Skin of body (tissue), 2 donors: ENCODE data around the gene BCL2L12. TPM values are rescaled to one million over a fixed set of nuclear protein-coding genes. Genes with fewer than 3 reads are reported as not detected.

Experiments used
- DNase-seq: peaks from one replicate; lab custom pipeline; 2025; lab: John Stamatoyannopoulos, UW
- total RNA-seq: library from RNA; depleted of rRNA; stranded (reverse); fragments of >200 nt; gene quantifications from one replicate; pipeline ENCODE4 v1.2.3, GENCODE V29; 2014

The BCL2L12 gene
- total RNA-seq, 1 donor from 2014 or later = 5.0 TPM

DNA sequence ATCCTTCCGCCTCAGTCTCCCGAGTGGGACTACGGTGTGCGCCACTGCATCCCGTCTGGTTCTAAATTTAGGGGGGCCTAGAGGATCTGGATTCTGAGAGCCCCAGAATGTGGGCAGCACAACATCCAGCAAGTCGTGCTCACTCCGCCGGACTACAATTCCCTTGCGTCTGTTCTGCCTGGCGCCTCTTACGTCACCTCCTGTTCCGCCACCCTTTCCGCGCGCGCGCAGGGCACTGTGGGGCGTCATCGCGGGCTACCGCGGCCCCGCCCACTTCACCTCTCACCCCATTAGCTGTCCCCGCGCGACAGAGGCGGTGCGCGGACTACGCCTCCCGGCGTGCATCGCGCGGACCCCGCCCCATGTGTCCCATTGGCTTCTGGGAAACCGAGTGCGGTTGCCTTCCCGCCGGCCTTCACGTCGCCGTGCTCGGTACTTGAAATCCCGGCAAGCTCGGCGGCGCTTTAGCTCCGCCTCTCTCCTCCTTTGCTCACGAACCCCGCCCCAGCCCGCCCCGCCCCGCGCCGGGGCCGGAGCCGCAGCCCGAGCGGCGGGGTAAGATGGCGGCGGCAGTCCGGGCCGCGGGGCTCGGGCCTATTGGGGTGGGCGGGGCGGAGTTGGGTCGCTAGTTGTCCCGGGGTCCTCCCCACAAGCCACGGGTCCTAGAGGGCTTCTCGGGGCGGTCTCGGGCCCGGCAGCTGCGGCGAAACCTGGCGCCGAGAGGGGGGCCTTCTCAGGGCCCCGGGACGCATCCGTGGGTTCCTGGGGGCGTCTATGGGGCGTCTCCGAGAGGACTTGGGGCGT is 23.8 kb upstream of the BCL2L12 start, which contains the start of gene SCAF1:
Gene SCAF1 (plus strand): TSS at position 522 of the 804 bp plus-strand sequence. CDS start 2,818 bp downstream, outside the sequence.
- DNase-seq = peak; percentile 99

DNA sequence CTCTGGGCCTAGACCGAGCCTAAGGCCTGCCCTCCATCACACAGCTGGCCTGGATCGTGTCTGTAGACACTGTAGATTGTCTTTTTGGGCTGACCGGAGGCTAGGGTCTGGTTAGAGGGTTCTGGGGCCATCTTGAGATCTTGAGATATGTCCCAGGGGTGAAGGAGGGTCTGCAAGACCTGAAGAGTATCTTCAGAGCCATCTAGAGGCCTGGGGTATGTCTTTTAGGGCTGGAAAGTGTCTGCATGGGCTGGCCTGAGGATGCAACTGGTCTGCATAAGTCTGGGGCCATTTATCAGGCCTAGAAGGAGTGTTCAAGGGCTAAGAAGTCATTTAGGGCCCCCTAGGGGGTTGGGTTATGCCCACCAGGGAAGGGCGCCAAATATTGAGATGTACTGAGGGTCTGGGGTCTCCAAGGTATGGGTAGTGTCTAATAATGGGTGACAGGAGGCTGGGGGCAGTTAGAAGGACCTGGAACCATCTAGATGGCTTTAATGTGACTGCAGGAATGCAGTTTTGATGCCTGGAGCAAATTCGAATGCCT is 23.2 kb upstream of the BCL2L12 start:
- no peak for DNase-seq

DNA sequence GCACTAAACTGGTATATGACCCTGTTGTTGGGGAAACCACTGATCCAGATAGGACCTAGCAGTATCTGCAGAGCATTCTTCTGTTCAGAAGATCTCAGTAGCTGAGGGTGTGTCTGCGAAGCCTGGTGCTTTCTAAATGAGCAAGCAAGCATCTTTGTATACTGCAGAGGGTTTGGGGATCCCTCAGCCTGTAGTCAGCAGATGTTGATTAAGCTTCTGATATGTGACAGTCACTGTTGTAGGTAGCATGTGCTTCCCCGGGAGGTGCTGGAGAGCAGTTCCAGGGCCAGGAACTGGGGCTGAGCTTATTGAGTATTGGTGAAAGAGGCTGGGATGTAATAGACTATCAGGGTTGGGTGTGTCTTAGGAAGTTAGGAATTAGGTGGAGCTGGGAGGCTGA is 22.3 kb upstream of the BCL2L12 start:
- DNase-seq = no peak

DNA sequence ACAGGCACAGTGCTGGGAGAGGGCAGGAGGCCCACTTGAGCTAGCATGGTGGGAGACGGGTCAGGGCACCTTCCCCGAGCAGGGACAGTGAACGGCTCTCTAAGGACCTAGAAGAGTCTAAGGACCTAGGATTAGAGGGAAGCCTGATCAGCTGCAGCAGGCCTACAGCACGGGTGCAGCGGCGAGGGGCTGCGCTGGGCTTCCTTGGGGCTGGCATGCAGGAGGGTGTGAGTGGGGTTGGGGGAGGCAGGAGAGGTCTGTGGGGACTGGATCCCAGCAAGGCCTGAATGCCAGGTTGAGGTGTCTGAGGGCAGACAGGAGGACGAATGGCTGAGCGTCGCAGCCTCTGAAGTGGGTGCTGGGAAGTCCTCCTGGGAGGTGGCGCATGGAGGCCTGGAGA is 20.1 kb upstream of the BCL2L12 start:
- DNase-seq = no peak

DNA sequence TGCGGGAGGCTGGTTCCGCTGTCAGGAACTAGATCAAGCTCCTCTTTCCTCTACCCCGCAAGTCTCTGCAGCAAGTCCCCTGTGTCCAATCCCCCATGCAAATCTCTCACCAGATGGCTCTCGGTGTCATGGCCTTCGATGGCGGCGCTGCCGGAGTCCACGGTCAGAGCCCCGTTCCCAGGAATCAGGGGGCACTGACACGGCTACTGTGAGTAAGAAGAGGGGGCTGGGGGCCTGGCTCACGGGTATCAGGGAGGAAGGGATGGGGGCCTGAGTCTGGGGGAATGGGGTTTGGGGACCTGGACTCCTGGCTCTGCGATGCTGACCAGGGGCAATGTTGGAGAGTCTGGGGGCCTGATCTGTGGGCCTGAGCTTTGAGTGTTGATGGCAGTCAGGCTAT is 19.7 kb upstream of the BCL2L12 start:
- no peak for DNase-seq

DNA sequence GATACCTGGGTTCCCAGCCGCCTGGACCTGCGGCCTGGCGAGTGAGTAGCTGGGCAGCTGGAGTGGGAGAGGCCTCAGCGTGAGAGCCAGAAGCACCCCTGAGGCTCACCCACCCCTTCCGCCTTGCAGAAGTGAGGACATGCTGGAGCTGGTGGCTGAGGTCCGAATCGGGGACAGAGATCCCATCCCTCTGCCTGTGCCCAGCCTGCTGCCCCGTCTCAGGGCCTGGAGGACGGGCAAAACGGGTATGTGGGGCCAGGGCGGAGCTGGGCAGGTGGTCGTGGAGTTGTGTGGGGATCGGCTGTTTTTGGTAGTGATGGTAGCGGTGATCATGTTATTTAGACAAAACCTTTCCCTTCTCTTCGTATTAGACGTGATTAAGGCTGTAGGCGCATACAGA is 19.1 kb upstream of the BCL2L12 start:
- DNase-seq = no peak

DNA sequence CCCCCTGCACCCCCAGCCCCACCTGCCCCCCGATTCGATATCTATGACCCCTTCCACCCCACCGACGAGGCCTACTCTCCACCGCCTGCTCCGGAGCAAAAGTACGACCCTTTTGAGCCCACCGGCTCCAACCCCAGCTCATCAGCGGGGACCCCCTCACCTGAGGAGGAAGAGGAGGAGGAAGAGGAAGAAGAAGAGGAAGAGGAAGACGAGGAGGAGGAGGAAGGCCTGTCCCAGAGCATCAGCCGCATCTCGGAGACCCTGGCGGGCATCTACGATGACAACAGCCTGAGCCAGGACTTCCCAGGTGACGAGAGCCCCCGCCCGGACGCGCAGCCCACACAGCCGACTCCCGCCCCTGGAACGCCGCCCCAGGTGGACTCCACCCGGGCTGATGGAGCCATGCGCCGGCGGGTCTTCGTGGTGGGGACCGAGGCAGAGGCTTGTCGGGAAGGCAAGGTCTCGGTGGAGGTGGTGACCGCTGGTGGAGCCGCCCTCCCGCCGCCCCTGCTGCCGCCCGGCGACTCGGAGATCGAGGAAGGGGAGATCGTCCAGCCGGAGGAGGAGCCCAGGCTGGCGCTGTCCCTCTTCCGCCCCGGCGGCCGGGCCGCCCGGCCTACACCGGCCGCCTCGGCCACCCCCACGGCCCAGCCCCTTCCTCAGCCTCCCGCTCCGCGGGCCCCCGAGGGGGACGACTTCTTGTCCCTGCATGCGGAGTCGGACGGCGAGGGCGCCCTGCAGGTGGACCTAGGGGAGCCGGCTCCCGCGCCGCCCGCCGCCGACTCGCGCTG is 14.5 kb upstream of the BCL2L12 start:
- no peak for DNase-seq

DNA sequence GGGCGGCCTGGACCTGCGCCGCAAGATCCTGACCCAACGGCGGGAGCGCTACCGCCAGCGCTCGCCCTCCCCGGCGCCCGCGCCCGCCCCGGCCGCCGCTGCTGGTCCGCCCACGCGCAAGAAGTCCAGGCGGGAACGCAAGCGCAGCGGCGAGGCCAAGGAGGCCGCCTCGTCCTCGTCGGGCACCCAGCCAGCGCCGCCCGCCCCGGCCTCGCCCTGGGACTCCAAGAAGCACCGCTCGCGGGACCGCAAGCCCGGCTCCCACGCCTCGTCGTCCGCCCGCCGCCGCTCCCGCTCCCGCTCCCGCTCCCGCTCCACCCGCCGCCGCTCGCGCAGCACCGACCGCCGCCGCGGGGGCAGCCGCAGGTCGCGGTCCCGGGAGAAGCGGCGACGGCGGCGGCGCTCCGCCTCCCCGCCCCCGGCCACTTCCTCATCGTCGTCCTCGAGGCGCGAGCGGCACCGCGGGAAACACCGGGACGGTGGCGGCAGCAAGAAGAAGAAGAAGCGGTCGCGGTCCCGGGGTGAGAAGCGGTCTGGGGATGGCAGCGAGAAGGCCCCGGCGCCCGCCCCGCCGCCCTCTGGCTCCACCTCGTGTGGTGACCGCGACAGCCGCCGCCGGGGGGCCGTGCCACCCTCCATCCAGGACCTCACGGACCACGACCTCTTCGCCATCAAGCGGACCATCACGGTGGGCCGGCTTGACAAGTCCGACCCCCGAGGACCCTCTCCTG is 13.7 kb upstream of the BCL2L12 start:
- no peak for DNase-seq

DNA sequence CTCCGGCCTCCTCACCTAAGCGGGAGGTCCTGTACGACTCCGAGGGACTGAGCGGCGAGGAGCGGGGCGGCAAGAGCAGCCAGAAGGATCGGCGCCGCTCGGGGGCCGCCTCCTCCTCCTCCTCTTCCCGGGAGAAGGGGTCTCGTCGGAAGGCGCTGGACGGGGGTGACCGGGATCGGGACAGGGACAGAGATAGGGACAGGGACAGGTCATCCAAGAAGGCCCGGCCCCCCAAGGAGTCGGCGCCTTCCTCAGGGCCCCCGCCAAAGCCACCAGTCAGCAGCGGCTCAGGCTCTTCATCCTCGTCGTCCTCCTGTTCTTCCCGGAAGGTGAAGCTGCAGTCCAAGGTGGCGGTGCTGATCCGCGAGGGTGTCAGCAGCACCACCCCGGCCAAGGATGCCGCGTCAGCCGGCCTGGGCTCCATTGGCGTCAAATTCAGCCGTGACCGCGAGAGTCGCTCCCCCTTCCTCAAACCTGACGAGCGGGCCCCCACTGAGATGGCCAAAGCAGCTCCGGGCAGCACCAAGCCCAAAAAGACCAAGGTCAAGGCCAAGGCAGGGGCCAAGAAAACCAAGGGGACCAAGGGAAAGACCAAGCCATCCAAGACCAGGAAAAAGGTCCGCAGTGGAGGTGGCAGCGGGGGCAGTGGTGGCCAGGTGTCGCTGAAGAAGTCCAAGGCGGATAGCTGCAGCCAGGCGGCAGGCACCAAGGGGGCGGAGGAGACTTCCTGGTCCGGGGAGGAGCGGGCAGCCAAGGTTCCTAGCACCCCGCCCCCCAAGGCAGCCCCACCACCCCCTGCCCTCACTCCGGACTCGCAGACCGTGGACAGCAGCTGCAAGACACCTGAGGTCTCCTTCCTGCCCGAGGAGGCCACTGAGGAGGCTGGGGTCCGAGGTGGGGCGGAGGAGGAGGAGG is 12.9 kb upstream of the BCL2L12 start:
- DNase-seq = no peak

DNA sequence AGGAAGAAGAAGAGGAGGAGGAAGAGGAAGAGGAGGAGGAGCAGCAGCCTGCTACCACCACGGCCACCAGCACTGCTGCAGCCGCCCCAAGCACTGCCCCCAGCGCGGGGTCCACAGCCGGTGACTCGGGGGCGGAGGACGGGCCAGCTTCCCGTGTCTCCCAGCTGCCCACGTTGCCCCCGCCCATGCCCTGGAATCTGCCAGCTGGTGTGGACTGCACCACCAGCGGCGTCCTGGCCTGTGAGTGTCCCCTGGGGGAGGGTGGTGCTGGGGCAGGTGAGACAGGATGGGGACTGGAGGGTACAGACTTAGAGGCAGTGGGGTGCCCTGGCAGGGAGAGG is 12.3 kb upstream of the BCL2L12 start:
- DNase-seq = no peak

DNA sequence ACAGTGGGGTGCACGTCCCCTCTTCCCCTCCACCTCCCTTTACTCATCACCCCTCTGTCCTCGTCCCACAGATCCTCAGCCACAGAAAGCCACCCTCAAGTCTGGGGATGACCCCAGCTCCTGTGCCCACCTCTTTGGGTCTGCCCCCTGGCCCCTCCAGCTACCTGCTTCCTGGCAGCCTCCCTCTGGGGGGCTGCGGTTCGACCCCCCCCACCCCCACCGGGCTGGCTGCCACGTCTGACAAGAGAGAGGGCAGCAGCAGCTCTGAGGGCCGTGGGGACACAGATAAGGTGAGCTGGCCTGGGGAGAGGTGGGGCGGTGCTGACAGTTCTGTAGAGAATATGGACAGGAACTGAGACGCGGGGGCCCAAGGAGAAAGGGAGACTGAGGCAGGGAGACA is 11.2 kb upstream of the BCL2L12 start:
- DNase-seq = no peak

DNA sequence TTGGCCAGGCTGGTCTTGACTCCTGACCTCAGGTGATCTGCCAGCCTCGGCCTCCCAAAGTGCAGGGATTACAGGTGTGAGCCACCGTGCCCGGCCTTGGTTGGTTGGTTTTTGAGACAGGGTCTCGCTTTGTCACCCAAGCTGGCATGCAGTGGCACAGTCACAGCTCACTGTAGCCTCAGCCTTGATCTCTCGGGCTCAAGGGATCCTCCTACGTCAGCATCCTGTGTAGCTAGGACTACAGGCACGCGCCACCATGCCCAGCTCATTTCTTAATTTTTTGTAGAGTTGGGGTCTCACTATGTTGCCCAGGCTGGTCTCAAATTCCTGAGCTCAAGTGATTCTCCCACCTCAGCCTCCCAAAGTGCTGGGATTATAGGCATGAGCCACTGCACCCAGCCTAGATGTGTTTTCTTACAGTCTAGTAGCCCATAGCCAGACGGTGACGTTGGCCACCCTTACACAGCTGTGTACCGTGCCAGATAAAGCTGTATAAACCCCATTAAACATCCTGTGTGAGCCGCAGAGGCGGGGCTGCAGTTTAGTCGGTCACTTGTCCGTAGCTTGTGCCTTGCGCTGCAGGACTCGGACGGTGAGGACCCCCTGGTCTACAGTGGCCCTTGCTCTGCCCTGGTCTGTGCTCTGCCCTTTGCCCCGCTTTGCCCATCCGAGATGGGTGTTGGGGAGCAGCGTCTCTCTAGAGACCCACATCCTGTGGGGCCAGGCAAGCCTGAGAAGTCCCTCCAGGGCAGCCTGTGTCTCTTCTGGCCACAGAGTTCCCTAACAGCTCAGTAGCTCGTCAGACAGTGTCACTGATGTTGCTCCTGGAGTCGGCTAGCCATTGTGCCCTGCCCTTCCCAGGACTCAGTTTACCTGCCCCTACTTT is 9.9 kb upstream of the BCL2L12 start:
- DNase-seq = no peak

DNA sequence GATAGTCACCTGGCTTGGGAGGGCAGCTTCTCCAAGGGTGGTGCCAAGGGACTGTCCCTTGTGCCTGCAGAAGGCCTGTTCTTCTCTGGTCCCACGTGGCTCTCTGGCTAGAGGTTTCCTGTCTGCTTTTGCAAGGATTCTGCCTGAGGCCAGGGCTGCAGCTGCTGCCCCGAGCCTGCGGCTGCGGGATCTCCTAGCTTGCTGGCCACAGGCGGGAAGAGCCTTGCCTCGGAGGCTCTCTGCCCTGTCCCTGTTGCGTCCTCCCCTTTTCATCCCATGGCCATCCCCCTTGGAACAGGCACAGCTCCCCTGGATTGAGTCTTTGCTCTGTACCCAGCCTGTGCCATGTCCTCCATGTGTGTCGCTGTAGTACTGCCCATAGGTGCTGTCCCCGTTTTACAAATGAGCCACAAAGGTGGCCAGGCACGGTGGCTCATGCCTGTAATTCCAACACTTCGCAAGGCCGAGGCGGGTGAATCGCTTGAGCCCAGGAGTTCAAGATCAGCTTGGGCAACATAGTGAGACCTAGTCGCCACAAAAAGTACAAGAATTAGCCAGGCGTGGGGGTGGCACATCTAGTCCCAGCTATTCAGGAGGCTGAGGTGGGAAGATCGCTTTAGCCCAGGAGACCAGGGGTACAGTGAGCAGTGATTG is 9.2 kb upstream of the BCL2L12 start:
- DNase-seq = no peak

DNA sequence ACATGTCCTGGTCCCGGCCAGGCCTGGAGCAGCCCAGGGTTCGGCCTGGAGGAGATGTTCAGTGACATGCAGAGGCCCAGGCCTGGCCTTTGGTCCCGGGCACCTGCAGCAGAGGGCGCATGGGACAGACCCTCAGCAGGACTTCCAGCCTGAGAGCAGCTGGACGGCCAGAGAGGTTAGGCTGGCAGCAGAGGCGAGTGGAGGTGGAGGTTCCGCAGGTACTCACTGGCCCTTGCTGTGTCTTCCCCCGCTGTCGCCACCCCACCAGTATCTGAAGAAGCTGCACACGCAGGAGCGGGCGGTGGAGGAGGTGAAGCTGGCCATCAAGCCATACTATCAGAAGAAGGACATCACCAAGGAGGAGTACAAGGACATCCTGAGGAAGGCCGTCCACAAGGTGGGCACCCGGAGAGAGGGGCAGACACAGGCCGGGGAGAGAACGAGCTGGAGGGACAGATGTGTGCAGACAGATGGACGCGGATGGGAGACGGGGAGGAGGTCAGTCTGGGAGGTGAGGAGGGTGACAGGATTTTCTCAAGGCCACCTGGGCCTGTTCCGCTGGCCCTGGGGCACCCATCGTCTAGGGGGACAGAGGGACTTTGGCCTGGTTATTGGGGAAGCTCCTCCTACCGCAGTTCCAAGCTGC is 8.1 kb upstream of the BCL2L12 start:
- DNase-seq = no peak

DNA sequence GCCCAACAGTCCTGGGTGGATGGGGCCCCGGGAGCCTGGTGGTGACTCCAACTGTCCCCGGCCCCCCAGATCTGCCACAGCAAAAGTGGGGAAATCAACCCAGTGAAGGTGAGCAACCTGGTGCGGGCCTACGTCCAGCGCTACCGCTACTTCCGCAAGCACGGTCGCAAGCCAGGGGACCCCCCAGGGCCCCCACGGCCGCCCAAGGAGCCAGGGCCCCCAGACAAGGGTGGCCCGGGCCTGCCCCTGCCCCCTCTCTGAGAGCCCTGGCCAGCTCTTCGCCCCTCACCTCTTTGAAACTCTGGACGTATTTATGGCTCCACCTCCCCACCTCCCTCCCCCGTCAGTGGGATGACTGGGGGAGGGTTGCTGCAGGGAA is 7.6 kb upstream of the BCL2L12 start:
- no peak for DNase-seq

DNA sequence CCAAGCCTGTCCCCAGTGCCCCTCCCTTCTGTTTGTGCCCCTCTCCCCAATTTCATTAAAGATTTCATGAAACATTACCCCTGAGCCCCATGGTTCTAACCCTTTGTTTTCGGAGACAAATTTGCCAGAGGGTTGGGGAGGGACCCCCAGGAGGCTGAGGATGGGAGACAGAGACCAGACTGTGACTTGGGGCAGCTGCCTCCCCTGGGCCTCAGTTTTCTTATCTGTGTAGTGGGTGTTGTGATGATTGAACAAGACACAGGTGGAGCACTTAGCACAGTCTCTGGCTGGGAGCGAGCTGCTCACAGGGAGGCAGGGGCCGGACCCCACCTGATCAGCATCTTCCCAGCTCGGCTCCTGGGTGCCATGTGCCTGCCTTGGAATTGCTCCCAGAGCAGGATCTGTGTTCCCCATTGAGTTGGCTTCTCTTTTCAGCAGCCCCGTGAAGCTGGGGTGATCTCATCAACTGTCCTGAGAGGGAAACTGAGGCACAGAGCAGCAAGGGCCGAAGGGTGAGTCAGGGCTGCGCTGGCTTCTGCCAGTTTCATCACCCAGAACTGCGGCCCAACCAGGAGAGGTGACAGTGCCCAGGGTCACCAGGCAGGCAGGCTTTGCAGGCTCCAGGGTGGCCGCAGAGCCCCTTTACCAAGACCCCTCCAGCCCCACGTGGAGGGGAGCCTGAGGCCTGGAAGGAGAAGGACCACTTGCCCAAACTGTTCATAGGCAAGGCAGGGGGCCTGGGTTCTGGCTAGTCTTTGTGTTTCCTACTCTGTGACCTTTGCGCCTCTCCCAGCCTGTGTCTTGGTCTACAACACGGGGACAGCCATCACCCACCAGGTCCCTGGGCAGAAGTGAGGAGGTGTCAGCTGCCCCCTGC is 6.9 kb upstream of the BCL2L12 start:
- DNase-seq = no peak

DNA sequence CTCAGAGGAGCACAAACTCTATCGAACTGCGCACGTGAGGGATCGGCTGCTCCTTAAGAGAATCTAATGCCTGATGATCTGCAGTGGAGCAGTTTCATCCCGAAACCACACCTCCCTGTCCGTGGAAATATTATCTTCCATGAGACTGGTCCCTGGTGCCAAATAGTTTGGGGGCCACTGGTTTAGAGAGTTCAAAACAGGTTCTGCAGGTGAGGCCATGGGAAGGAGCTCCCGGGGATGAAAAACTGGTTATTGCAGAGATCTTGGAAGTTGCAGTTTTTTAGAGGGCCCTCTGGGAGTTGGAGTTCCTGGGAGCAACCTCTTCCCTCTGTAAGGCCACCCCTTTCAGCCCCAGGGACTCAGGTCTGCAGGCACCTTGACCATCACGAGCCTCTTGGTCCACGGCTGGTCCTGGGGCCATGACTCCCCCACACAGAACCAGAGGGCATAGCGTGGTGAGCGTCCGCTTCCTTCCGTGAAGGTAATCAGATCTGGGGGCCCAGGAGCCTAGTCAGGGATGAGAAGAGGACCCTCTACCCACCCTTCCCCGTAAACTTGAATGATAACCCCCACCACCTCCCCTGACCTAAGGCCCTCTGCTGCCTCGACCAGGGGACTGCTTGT is 5.3 kb upstream of the BCL2L12 start:
- no peak for DNase-seq
